ENCODE results near the gene NT5DC3.

GRCh38 chr12:103877934-103878510 lies 37.0 kb upstream of the NT5DC3 start:
- peak; percentile 51 to 68 (median 63) for TF ChIP-seq CTCF (IDR thresholded peaks at IDR 0.05)
- TF ChIP-seq POLR2A (IDR thresholded peaks at IDR 0.05): no peak
